ENCODE results near the gene MFAP1.
A peak's percentile ranks its signal among the peaks of the same experiment; 100 is the strongest.

GRCh38 chr15:43776718-43777266 is 47.7 kb downstream of the MFAP1 start, which contains the start of gene ELL3:
- TF ChIP-seq CTCF (IDR thresholded peaks at IDR 0.05) (no peak), POLR2AphosphoS5 (IDR thresholded peaks at IDR 0.05; ENCODE audit: insufficient read depth in 1 of 2, low read depth in 1 of 2) (no peak), POLR2A (IDR thresholded peaks at IDR 0.05) (peak in 1 of 2 donors; percentile 14)

Measured in vagina (tissue), 2 donors.